Epithelial cell of prostate (primary cell): ENCODE data around the gene LITAF.

Experiments
- DNase-seq: peaks from one replicate; pipeline ENCODE4 v3.0.0-alpha.2; 2011; ENCODE audit warnings: low read depth, low spot score
- H3K27ac ChIP-seq: fragments of 450-650 bp; 2 replicates; pipeline ENCODE4 v1.5.1; 2017; ENCODE audit warnings: mild to moderate bottlenecking

The LITAF gene

DNA sequence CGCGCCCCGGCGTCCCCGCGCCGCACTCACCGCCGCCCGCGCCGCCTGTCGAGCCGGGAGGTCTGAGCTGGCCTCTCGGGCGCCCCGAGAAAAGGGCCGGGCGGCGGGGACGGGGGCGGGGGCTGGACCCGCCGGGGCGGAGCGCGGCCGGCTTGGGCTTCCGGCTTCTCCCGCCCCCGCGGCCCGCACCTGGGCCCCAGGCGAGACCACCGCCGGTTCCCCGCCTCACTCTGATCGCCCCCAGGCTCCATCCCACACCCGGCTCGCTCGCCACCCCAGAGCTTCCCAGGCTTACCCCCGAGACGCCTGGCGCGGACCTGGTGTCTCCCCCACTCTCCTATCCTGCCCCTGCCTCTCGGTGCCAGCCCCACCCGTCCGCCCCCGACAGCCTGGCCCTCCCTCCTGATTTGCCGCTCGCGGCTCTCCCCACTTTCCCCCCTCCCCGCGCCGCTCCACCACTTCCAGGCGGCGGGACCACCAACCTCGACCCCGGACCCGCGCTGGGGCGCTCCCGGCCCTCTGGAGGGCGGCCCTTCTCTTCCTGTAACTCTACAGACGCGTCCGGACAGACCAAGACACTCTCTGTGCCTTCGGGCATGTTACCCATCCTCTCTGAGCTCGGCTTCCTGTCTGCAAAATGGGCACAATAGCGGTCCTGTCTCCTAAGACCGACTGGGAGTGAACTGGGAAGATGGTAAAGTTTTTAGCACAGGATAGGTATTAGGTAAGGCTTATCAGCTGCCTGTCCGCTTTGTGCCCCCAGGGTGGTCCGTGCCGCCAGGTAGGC is at the start of gene LITAF:
Gene LITAF (minus strand): TSS at position 64 of the 787 bp plus-strand sequence. CDS start 30,189 bp downstream, outside the sequence.
- peak within 1 kb of the TSS; percentile 66 for H3K27ac ChIP-seq
- DNase-seq: no peak

DNA sequence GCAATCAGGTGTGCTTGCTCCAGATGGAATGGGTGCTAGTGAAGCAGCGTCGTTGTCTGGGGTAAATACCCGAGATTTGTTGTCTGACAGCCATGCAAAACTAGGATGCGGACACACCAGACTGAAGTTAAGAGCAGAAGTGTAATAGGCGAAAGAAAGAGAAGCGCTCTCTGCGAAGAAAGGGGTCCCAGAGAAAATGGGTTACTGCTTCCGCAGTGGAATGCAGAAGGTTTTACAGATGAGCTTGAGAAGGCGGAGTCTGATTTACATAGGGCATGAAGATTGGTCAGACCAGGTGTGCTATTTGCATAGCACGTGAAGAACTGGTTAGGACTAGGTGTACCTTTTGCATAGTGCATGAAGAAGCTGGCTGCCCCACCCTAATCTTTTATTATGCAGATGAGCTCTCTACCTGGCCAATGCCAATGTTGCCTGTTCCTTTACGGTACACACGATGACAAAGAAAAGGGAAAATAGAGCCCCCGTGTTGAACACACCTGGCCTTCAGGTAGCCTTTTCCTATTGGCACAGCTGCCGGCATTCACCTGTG is 49.5 kb upstream of the LITAF start:
- peak overlapping the region; percentile 26 for H3K27ac ChIP-seq
- DNase-seq: peak; percentile 91

DNA sequence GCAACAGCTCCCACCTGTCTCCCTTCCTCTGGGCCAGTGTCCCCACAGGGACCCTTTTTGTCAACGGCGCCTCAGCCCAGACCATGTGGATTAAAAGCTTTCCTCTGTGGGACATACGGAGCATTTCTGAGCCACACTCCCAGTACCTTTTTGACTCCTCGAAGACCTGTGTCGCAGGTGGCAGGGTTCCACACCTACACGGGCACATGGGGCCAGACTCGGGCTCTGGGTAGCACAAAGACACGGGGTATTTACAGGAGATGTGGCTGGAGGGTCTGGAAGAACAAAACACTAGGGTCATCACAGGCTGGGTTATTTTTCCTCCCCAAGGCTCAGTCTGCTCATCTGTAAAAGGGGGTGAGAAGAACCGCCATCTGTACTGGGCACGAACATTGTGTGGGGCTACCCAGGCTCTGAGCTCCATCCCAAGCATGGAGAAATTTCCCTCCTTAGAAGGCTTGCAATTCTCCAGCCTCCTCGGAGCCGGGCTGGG is 49.0 kb upstream of the LITAF start:
- DNase-seq: no peak
- peak overlapping the region; percentile 26 for H3K27ac ChIP-seq

DNA sequence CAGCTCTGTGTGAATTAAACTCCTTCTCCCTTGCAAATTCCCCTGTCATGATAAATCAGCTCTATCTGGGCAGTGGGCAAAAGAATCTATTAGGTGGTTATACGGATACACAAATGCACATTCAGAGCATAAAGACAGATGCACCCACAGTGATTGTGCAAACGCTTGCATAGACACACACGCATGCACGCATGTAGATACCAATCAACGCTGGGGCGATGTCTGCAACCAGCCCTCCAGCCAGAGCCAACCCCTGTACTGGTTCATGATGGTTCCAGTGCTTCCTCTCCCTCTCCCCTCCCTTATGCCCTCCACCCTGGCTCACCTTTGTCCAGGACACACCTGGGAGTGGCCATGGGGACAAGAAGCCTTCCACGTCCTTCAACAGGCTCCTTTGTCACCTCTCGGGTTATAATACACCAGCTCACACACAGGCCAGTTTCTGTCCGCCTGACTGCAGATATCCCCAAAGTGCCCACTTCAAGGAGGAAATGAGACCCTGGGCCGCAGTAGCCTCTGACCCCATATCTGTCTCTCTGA is 48.5 kb upstream of the LITAF start:
- H3K27ac ChIP-seq: no peak overlapping the region
- DNase-seq: no peak

DNA sequence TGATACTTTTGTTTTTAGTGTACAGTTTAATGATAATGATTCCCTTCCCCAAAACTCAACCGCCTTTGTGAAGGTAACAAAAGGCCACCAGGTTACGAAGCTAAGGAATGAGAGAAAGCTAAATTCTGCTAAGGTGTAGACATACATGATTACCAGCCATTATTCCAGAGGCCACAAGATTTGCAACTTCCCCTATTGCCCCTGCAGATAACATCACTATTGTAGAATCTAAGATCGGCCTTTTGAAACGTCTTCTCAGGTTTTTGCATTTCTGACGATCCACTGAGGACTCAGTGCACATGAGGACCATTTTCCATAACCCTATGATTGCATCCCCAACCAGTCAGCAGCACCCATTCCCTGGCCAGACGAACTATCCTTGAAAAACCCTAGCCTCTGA is 47.6 kb upstream of the LITAF start:
- no peak overlapping the region for H3K27ac ChIP-seq
- no peak for DNase-seq

DNA sequence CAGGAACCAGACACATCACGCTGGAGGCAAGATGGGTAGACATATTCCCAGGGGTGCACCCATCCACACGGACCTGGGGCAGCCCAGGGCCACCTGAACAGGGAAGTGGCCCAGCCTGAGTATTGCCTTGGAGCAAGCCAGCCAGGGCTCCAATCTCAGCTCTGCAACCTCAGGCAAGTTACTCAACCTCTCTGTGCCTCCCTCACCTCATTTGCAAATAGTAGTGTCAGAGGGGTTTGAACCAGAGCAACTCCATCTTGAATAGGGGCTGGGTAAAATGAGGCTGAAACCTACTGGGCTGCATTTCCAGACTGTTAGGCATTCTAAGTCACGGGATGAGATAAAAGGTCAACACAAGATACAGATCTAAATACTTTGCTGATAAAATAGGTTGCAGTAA is 46.4 kb upstream of the LITAF start:
- no peak overlapping the region for H3K27ac ChIP-seq

DNA sequence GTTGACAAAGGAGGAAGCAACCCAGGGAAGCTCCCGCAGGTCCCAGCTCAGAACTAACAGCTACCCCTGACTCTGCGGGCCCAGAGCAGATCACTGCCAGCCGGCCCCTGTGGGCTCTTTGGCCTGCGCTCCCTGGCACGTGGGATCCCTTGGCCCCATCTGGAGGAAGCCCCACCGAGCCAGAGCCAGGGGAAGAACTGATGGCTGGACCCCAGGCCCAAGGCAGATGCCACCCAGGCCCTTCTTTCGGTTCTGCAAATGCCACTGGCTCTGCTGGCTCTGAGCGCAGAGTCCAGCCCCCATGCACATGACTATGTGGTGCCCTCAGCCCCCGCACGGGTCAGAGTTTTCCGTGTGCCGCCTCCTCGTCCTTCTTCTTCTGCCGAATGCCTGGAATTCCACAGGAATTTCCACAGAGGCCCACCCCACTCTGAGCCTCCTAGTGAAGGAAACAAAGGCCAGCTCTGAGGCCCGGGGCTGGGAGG is 45.8 kb upstream of the LITAF start:
- H3K27ac ChIP-seq: no peak overlapping the region
- DNase-seq: no peak

More for the DNA sequence above, 46.4 kb upstream of the LITAF start:
- no peak for DNase-seq

DNA sequence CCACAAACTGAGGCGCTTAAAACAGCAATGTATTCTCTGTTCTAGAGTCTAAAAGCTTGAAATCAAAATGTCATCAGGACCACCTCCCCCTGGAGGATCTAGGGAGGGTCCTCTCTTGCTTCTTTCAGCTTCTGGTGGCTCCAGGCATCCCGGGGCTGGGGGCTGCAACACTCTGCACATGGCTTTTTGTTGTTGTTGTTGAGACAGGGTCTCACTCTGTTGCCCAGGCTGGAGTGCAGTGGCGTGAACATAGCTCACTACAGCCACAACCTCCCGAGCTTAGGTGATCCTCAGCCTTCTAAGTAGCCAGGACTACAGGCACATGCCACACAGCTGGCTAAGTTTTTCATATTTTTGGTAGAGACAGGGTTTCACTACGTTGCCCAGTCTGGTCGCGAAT is 44.5 kb upstream of the LITAF start:
- no peak overlapping the region for H3K27ac ChIP-seq

DNA sequence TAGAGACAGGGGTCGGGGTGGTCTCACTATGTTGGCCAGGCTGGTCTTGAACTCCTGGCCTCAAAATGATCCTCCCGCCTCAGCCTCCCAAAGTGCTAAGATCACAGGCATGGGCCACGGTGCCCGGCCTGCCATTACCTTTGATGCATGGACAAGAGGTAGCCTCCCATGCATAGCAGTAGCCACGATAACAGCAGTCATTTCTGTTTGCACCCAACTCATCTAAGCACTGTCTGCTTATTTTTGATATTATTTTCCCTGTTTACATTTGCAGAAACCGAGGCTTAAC is 44.0 kb upstream of the LITAF start:
- no peak overlapping the region for H3K27ac ChIP-seq
- DNase-seq: no peak

More for the DNA sequence above, 44.5 kb upstream of the LITAF start:
- DNase-seq: no peak

DNA sequence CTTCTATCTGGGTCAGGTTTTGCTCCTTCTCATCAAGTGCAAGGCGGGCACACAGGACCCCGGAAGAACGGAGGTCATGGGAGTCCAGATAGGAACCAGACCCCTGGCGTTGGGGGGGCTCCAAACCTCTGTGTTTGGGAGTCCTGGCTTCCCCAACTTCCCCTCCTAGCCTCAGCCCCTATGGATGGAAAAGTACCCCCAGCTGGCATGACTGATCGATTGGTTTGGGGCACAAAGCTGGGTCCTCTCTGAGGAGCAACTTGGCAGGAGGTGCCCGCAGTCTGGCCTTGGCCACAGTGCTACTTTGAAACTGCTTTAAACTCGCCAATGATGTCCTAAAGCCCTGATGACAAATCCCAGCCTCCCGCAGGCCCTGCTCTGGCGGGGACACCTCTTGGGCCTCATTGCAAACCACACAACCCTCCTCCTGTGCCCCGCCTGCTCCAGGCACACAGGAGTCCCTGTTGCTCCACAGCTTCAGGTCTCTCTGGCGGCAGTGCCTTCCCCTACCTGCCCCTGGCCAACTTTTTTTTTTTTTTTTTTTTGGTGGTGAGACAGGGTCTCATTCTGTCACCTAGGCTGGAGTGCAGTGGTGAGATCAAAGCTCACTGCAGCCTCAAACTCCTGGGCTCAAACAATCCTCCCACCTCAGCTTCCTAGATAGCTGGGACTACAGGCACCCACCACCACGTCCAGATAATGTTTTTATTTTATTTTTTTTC is 43.5 kb upstream of the LITAF start:
- no peak overlapping the region for H3K27ac ChIP-seq
- DNase-seq: no peak

DNA sequence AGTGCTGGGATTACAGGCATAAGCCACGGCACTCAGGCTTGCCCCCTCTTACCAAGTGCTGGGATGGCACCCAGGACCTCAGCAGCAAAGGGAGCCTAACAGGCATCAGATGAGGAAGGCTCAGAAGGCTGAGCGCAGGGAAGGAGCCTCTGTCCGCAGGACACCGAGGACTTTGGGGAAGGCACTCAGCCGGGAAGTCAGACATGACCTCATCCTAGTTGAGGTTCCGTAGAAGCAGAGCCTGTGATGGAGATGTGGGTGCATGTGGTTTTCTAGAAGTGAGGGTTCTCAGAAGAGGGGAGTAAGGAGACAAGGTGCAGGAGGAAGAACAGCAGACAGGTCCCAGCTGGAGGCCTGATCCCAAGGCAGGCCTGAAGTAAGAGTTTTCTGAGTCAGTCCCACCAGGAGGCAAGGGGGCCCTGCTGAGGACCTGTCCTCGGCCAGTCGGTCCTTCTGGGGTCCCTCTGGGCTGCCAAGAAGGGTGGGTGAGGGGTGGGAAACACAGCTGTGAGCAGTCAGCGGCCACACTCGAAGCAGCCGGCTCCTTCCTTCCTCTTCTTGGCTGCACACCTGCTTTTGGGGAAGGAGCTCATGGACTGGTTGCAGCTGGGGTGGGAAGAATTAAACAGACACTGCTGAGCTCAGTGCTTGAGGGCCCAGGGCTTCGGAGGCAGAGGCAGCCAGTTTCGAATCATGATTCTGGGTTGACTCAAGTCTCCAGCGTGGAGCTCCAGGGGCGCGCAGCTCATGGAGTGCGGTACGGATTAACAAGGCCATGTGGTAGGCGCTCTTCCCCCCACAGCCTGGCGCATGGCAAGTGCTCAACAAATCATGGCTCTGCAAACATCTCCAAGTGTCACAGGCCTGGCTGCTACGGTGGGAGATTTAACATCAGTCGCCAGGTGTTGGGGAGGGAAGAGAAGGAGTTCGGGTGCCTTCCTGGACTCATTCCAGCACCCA is 42.6 kb upstream of the LITAF start:
- peak overlapping the region; percentile 99 for H3K27ac ChIP-seq
- DNase-seq: no peak

DNA sequence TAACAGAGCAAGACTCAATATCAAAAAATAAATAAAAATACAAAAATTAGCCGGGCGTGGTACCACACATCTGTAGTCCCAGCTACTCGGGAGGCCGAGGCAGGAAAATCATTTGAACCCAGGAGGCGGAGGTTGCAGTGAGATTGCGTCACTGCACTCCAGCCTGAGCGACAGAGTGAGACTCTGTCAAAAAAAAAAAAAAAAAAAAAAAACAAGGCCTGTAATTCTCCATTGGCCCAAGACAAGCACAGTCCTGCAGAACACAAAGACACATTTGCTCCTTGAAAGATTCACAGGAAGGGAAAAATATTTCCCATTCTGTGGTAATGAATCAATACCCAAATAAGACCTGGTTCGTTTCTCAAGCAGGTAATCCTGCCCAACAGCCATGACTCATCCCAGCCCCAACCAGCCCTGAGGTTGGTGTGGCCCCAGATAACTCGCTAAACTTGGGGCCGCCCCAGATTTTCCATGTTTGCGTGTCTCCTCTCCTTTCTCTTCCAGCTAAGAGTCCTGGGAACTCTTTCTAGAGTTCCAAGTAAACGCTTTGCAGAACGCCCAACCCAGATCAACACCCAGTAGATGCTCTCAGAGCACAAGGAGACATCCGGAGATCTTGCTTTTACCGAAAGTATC is 41.2 kb upstream of the LITAF start:
- DNase-seq: peak; percentile 99
- peak overlapping the region; percentile 99 for H3K27ac ChIP-seq

DNA sequence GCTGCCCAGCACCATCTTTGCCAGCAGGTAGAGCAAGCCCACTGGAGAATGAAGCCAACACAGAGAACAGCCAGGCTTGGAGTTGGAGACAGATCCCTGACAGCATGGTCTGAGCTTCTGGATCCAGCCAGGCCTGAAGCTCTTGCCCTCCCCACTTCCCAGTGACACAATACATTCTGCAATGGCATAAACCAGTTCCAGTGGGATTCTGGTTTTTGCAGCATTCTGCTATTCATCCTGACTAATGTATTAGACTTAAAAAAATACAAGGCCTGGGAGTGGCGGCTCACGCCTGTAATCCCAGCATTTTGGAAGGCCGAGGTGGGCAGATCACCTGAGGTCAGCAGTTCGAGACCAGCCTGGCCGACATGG is 40.6 kb upstream of the LITAF start:
- no peak for DNase-seq
- H3K27ac ChIP-seq: peak overlapping the region; percentile 99

DNA sequence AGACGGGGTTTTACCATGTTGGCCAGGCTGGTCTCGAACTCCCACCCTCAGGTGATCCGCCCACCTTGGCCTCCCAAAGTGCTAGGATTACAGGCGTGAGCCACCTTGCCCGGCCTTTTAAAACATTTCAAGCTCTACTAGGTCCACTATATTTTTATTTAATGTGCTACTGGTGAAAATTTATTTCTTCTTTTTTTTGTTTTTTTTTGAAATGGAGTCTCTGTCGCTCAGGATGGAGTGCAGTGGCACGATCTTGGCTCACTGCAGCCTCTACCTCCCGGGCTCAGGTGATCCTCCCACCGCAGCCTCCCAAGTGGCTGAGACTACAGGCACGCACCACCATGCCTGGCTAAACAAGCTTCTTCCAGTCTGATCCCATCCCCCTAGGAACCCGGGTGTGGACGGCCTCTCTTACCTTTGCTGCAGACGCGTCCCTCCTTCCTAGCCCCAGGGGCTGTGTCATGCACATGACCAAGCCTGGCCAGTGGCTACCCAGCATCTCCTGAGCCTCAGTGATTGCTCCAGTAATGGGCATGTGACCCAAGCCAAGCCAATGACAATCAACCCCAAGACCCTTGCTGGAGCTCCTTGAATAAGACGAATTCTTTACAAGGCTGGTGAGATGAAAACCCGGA is 40.1 kb upstream of the LITAF start:
- H3K27ac ChIP-seq: peak overlapping the region; percentile 99
- no peak for DNase-seq

DNA sequence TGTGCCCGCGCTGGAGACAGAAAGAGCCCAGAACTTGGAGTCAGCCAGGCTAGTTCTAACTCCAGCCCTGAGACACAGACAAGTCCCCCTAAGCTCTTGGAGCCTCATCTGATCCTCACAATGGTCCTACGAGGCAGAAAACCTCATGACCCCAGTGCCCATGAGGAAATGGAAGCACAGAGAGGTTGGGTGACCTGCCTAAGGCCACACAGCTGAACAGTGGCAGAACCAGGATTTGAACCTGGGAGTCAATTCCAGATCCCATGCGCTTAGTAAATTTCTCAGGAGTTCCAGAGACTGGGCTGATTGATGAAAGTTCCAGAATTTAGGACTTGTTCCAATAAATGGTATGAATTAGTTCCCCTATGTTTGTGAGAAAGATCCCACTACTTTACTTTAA is 39.0 kb upstream of the LITAF start:
- H3K27ac ChIP-seq: no peak overlapping the region
- no peak for DNase-seq

DNA sequence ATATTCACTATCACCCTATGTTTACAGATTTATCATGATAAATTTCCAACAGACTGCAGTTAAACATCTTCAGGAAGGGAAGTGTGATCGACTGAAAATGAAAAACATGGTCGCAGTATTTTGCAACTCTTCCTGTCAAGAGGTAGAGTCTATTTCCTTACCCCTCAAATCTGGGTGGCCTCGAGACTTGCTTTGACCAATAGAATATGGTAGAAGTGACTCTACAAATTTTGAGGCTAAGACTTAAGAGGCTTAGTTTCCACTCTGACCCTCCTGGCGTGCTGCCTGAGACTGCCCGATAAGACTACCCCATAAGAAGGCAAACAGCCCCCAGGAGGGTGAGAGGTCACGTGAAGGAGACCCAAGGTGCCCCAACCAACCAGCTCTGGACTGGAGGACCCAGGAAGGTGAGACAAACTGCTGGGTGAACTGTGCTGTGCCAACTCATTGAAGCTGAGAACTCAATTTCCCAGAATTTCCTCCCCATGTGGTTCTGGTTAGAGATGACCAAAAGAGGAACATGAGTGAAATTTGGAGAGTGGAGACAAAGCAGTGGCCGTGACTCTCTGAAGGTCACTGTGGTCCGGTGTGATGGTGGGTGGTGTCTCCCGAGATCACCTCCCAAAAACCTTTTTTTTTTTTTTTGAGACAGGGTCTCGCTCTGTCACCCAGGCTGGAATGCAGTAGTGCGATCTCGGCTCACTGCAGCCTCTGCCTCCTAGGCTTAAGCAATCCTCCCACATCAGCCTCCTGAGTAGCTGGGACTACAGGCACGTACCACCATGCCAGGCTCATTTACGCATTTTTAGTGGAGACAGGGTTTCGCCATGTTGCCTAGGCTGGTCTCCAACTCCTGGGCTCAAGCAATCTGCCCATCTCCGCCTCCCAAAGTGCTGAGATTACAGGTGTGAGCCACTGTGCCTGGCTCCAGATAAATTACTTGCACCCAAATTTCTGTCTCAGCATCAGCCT is 38.2 kb upstream of the LITAF start:
- DNase-seq: no peak
- no peak overlapping the region for H3K27ac ChIP-seq

DNA sequence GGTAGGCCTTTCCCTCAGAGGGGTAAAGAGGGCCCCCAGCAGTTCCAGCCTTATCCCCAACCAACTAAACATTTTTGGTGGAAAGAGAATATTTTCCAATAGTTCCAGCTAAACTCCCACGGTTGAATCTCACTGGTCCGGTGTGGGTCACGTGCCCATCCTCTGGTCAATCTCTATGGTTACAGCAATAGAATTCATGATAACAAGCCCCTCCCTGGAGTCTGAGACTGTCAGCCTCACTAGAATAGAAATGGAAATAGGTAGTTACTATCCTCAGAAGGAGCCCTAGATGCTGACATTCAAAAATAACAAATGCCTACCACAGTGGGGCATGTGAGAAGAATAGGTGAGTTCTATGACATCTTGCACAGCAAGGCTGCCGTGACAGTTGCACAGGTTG is 37.5 kb upstream of the LITAF start:
- no peak for DNase-seq
- no peak overlapping the region for H3K27ac ChIP-seq
